GM12878 (cell line): Measurements from ENCODE around the gene APBB1IP.

Experiments used
- ATF2 ChIP-seq: IDR thresholded peaks from 2 replicates; pipeline ENCODE4 v1.6.1; 2012; ENCODE audit warnings: low read length, inconsistent platforms
- CTCF ChIP-seq, 3 experiments: IDR thresholded peaks in 2 of 3; conservative IDR thresholded peaks in 1 of 3; 2 replicates each; pipeline ENCODE4 v1.5.1; 2011; ENCODE audit warnings: low read depth in 3 of 3, low read length in 3 of 3, mild to moderate bottlenecking in 3 of 3, control low read depth in 2 of 3, moderate library complexity in 2 of 3, inconsistent platforms in 1 of 3, mixed read lengths in 1 of 3; ENCODE audit not compliant: control insufficient read depth in 2 of 3, insufficient read depth in 1 of 3; ENCODE audit errors: extremely low read depth in 1 of 3
- PAX5 ChIP-seq: IDR thresholded peaks from 2 replicates; pipeline ENCODE4 v1.6.1; 2011; ENCODE audit warnings: low read depth, low read length, borderline replicate concordance
- SIN3A ChIP-seq: IDR thresholded peaks from 2 replicates; pipeline ENCODE4 v1.6.1; 2012; ENCODE audit warnings: low read depth, low read length, improper control_type of control experiment
- SMAD5 ChIP-seq: IDR thresholded peaks from 2 replicates; pipeline ENCODE4 v1.6.1; 2016; ENCODE audit warnings: antibody characterized with exemption, low read depth
- ZNF622 ChIP-seq: fragments of 450-650 bp; IDR thresholded peaks from 2 replicates; pipeline ENCODE4 v1.6.1; 2017; ENCODE audit warnings: mild to moderate bottlenecking, inconsistent platforms

- no peak for TF ChIP-seq ATF2
- no peak for TF ChIP-seq SIN3A
- no peak for TF ChIP-seq PAX5
- no peak for TF ChIP-seq SMAD5
- no peak for TF ChIP-seq CTCF (IDR thresholded peaks at IDR 0.05 in 2 of 3, conservative IDR thresholded peaks at IDR 0.05 in 1 of 3; ENCODE audit: control insufficient read depth in 2 of 3, extremely low read depth in 1 of 3, insufficient read depth in 1 of 3, low read depth in 3 of 3, low read length in 3 of 3)
- no peak for TF ChIP-seq ZNF622
These were observed 2.3 kb upstream of the APBB1IP start for GRCh38 chr10:26435852-26436251.
